KMS-11 (cell line): ENCODE measurements around the gene RFX1.

Experiments
- H2AFZ ChIP-seq: fragments of 200-600 bp; sonication (generic); 2 replicates; pipeline ENCODE4 v1.6.1; 2016; ENCODE audit warnings: antibody characterized with exemption, mixed run types, low read depth
- H3K27ac ChIP-seq: fragments of 200-600 bp; sonication (generic); 2 replicates; pipeline ENCODE4 v1.6.1; 2016; ENCODE audit warnings: mild to moderate bottlenecking, mixed run types
- H3K27me3 ChIP-seq: fragments of 200-600 bp; sonication (generic); 2 replicates; pipeline ENCODE4 v1.6.1; 2017; ENCODE audit warnings: mild to moderate bottlenecking, low read depth, mixed run types, moderate library complexity; ENCODE audit not compliant: insufficient read depth
- H3K36me3 ChIP-seq: fragments of 200-600 bp; sonication (generic); 2 replicates; pipeline ENCODE4 v1.6.1; 2017; ENCODE audit warnings: mild to moderate bottlenecking, mixed run types; ENCODE audit not compliant: insufficient read depth
- H3K4me1 ChIP-seq: fragments of 200-600 bp; sonication (generic); 2 replicates; pipeline ENCODE4 v1.6.1; 2016; ENCODE audit warnings: mild to moderate bottlenecking, low read depth, mixed run types; ENCODE audit not compliant: poor library complexity, severe bottlenecking
- H3K4me2 ChIP-seq: fragments of 200-600 bp; sonication (generic); 2 replicates; pipeline ENCODE4 v1.7.0; 2016; ENCODE audit warnings: mild to moderate bottlenecking, mixed run types
- H3K4me3 ChIP-seq: fragments of 200-600 bp; sonication (generic); IDR thresholded peaks from 2 replicates; pipeline ENCODE4 v1.6.1; 2017; ENCODE audit warnings: low read depth, low read length, mixed read lengths; ENCODE audit not compliant: insufficient read depth
- H3K79me2 ChIP-seq: fragments of 200-600 bp; sonication (generic); 2 replicates; pipeline ENCODE4 v1.6.1; 2016; ENCODE audit warnings: low read depth, mixed run types; ENCODE audit not compliant: insufficient read depth
- H3K9ac ChIP-seq: fragments of 200-600 bp; sonication (generic); 2 replicates; pipeline ENCODE4 v1.6.1; 2016; ENCODE audit warnings: mild to moderate bottlenecking, mixed run types
- H4K20me1 ChIP-seq: fragments of 200-600 bp; sonication (generic); 2 replicates; pipeline ENCODE4 v1.6.1; 2016; ENCODE audit warnings: mild to moderate bottlenecking, mixed run types; ENCODE audit not compliant: insufficient read depth
- CTCF ChIP-seq: fragments of 200-600 bp; sonication (generic); conservative IDR thresholded peaks from 2 replicates; pipeline ENCODE4 v1.6.1; 2017; ENCODE audit warnings: low read depth, mild to moderate bottlenecking, antibody characterized with exemption, low read length, moderate library complexity, mixed read lengths

RFX1 gene

GRCh38 chr19:14004619-14005348 is 1.3 kb downstream of the RFX1 start:
- no peak for TF ChIP-seq CTCF
- Histone ChIP-seq H3K4me1 (peaks cover 19% of the 10 kb centered on the region), H2AFZ (no peak overlapping the region), H4K20me1 (no peaks in the 10 kb centered on the region), H3K79me2 (no peaks in the 10 kb centered on the region), H3K4me3 (no peak overlapping the region), H3K9ac (no peak overlapping the region), H3K27ac (peak overlapping the region; percentile 97; the same call in 1 of the 2 replicates), H3K4me2 (0 out of 2 replicates have a peak overlapping the region, but pooled peaks have one; percentile 7), H3K27me3 (no peaks in the 10 kb centered on the region), H3K36me3 (no peaks in the 10 kb centered on the region)

GRCh38 chr19:14003251-14004055 is 2.7 kb downstream of the RFX1 start:
- Histone ChIP-seq H3K4me2 (no peak overlapping the region), H4K20me1 (no peaks in the 10 kb centered on the region), H3K36me3 (no peaks in the 10 kb centered on the region), H3K27me3 (no peaks in the 10 kb centered on the region), H3K4me3 (no peak overlapping the region), H3K27ac (no peak overlapping the region), H2AFZ (no peak overlapping the region), H3K79me2 (no peaks in the 10 kb centered on the region), H3K9ac (no peak overlapping the region), H3K4me1 (peaks cover 19% of the 10 kb centered on the region)
- no peak for TF ChIP-seq CTCF

- Histone ChIP-seq H3K9ac (no peak overlapping the region), H3K4me1 (peaks cover 19% of the 10 kb centered on the region), H3K4me2 (no peak overlapping the region), H3K79me2 (no peaks in the 10 kb centered on the region), H4K20me1 (no peaks in the 10 kb centered on the region), H3K4me3 (no peak overlapping the region), H2AFZ (no peak overlapping the region), H3K36me3 (no peaks in the 10 kb centered on the region), H3K27ac (no peak overlapping the region), H3K27me3 (no peaks in the 10 kb centered on the region)
- TF ChIP-seq CTCF = no peak
Measured at GRCh38 chr19:14002571-14003250, 3.4 kb downstream of the RFX1 start.

- Histone ChIP-seq H3K27ac (no peak overlapping the region), H3K27me3 (no peaks in the 10 kb centered on the region), H3K79me2 (no peaks in the 10 kb centered on the region), H4K20me1 (no peaks in the 10 kb centered on the region), H3K36me3 (no peaks in the 10 kb centered on the region), H3K4me3 (no peak overlapping the region), H3K9ac (no peak overlapping the region), H3K4me2 (no peak overlapping the region), H3K4me1 (peaks cover 14% of the 10 kb centered on the region), H2AFZ (no peak overlapping the region)
- TF ChIP-seq CTCF = no peak
Measured at GRCh38 chr19:14000691-14001375, 5.3 kb downstream of the RFX1 start.
